ENCODE results near the gene ZFYVE28. TPM values are rescaled to one million over a fixed set of nuclear protein-coding genes. Genes with fewer than 3 reads are reported as not detected.

Gene ZFYVE28
- total and polyA plus RNA-seq, 2 of the 8 experiments (the other 6 are each of a cell fraction or from before 2014, with no cell fraction given) = 1.7 to 4.9 TPM

- Histone ChIP-seq H3K27me3 (replicated peaks in 1 of 4; ENCODE audit: control insufficient read depth in 3 of 4, extremely low read depth in 1 of 4, insufficient read depth in 3 of 4, low read length in 3 of 4) (no peaks in the 10 kb centered on the region), H3K23ac (ENCODE audit: insufficient read length) (no peak overlapping the region), H3K79me1 (ENCODE audit: low read depth, low read length) (no peaks in the 10 kb centered on the region), H3K56ac (replicated peaks; ENCODE audit: insufficient read length, low read depth, low read length) (no peak overlapping the region), H3K4me3 (ENCODE audit: extremely low read depth in 1 of 4, insufficient read depth in 2 of 4, low read depth in 3 of 4, low read length in 4 of 4) (no peak overlapping the region), H3K9ac (replicated peaks in 1 of 4; ENCODE audit: extremely low read depth in 1 of 4, low read depth in 3 of 4, low read length in 3 of 4) (no peak overlapping the region), H2BK15ac (ENCODE audit: low read length) (no peak overlapping the region), H2BK20ac (ENCODE audit: low read length) (no peak overlapping the region), H4K8ac (ENCODE audit: extremely low read depth, insufficient read depth, low read length) (no peak overlapping the region), H2AK5ac (ENCODE audit: low read depth, low read length) (no peak overlapping the region), H2AFZ (ENCODE audit: low read length) (no peak overlapping the region), H3K36me3 (ENCODE audit: control insufficient read depth in 2 of 4, insufficient read depth in 4 of 4, low read length in 3 of 4) (no peaks in the 10 kb centered on the region), H4K91ac (replicated peaks; ENCODE audit: insufficient read length, low read length) (no peak overlapping the region), H4K20me1 (replicated peaks in 1 of 2; ENCODE audit: control insufficient read depth in 1 of 2, insufficient read depth in 2 of 2, low read length in 2 of 2) (peaks cover 0 to 3% of the 10 kb centered on the region in 2 experiments), H3K27ac (ENCODE audit: low read depth, low read length) (no peak overlapping the region), H2BK12ac (ENCODE audit: low read depth, low read length) (no peak overlapping the region), H3K4me2 (ENCODE audit: insufficient read depth in 1 of 2, low read depth in 2 of 2, low read length in 2 of 2) (no peak overlapping the region), H3K18ac (ENCODE audit: extremely low read depth, low read length) (no peak overlapping the region), H2BK5ac (ENCODE audit: low read depth, low read length) (no peak overlapping the region), H3K4ac (replicated peaks; ENCODE audit: insufficient read length, low read depth, low read length) (no peak overlapping the region), H3K23me2 (ENCODE audit: low read depth, low read length) (no peaks in the 10 kb centered on the region), H3K14ac (ENCODE audit: insufficient read length) (no peak overlapping the region), H3K4me1 (replicated peaks in 1 of 4; ENCODE audit: control insufficient read depth in 3 of 4, insufficient read depth in 4 of 4, low read length in 3 of 4) (peaks cover 0 to 3% (median under 1%) of the 10 kb centered on the region in 4 experiments; a peak in 4 of 7 replicates), H3K79me2 (ENCODE audit: control insufficient read depth in 1 of 2, insufficient read depth in 2 of 2, low read length in 2 of 2) (no peaks in the 10 kb centered on the region), H4K5ac (ENCODE audit: insufficient read length, low read depth, low read length) (no peak overlapping the region), H3K9me3 (ENCODE audit: insufficient read depth in 2 of 2, low read depth in 1 of 2, low read length in 1 of 2) (no peaks in the 10 kb centered on the region), H2BK120ac (replicated peaks; ENCODE audit: low read depth, low read length) (no peak overlapping the region)
- DNase-seq (ENCODE audit: low read depth in 1 of 2, low spot score in 2 of 2) (peak in 1 of 2 experiments; percentile 38), FAIRE-seq (no peak)
- CTCF ChIA-PET (ENCODE audit: partially characterized antibody) = interaction anchor here (0.7 to 9.7 kb wide), 7 partner anchors 32 to 336 kb away, joined by 3 to 69 read pairs (median 3); no protein-coding TSS in a partner anchor
- WGBS, 2 experiments (ENCODE audit: extremely low coverage in 1 of 2, insufficient coverage in 1 of 2, insufficient read length in 1 of 2, insufficient replicate concordance in 2 of 2, low coverage in 1 of 2, low lambda C conversion rate in 2 of 2, missing lambda C conversion rate in 1 of 2) = 92% methylated on average over 5 of the region's 5 CpGs; no CpG with 5 or more reads in 1 of the 2 experiments
- POLR2A ChIA-PET (ENCODE audit: partially characterized antibody) = no interaction called here
- TF ChIP-seq EGR1 (IDR thresholded peaks at IDR 0.05; ENCODE audit: borderline replicate concordance, low read depth, low read length) (no peak), JUND (IDR thresholded peaks at IDR 0.05; ENCODE audit: low read length) (no peak), CHD1 (IDR thresholded peaks at IDR 0.05; ENCODE audit: low read depth, low read length) (no peak), EZH2 (IDR thresholded peaks at IDR 0.05; ENCODE audit: low read depth, low read length, severe bottlenecking) (no peak), BCL11A (IDR thresholded peaks at IDR 0.05; ENCODE audit: low read depth in 2 of 2, low read length in 2 of 2) (no peak), KDM5A (IDR thresholded peaks at IDR 0.05; ENCODE audit: low read length) (no peak), SUZ12 (IDR thresholded peaks at IDR 0.05; ENCODE audit: low read length) (no peak), GABPA (IDR thresholded peaks at IDR 0.05; ENCODE audit: borderline replicate concordance, insufficient read depth, low read length) (no peak), BACH1 (IDR thresholded peaks at IDR 0.05; ENCODE audit: low read length) (no peak), GTF2F1 (IDR thresholded peaks at IDR 0.05; ENCODE audit: borderline replicate concordance, low read depth, low read length) (no peak)
Measured at GRCh38 chr4:2352729-2353221, 65.7 kb downstream of the ZFYVE28 start.

Data from H1 (cell line).